Epithelial cell of umbilical artery (primary cell): Measurements from ENCODE around the gene PCSK9. TPM values are rescaled to one million over a fixed set of nuclear protein-coding genes. Genes with fewer than 3 reads are reported as not detected.

ENCODE experiments used
- total RNA-seq: library from RNA; depleted of rRNA; stranded (reverse); fragments of >200 nt; gene quantifications from 2 replicates; pipeline ENCODE4 v1.2.3, GENCODE V29; 2014

The PCSK9 gene
- total RNA-seq, result 0.46 and 0.65 TPM in 2 replicates

GRCh38 chr1:55039342-55040082 lies at the start of gene PCSK9:
TSS of gene PCSK9 (plus strand) at chr1:55039548. CDS start at chr1:55039838, 290 bp downstream.

GRCh38 chr1:54998677-54999076 lies 40.7 kb upstream of the PCSK9 start, which contains the start of gene BSND:
TSS of gene BSND (plus strand) at chr1:54998933. CDS start at chr1:54999187, 254 bp downstream.

Other genes with a start within 250 kb of the PCSK9 start
- not detected in 2 replicates for gene TTC22, start 238.2 kb upstream of the PCSK9 start, total RNA-seq
- 80.2 and 118 TPM in 2 replicates for gene DHCR24, start 152.4 kb upstream of the PCSK9 start, total RNA-seq
- gene TMEM61, start 58.9 kb upstream of the PCSK9 start, total RNA-seq, result not detected in 2 replicates
- gene BSND, start 40.6 kb upstream of the PCSK9 start, total RNA-seq, result not detected in 2 replicates
- 29.3 and 34.4 TPM in 2 replicates for gene USP24, start 175.8 kb downstream of the PCSK9 start, total RNA-seq